Mucosa of rectum (tissue), 2 donors: ENCODE results near the gene WDR20.

ENCODE experiments used
- H3K27ac ChIP-seq, 2 donors: one replicate each; pipeline ENCODE4 v1.7.0; 2013; ENCODE audit warnings: inconsistent platforms in 2 of 2, low read depth in 2 of 2, low read length in 2 of 2
- H3K27me3 ChIP-seq, 2 donors: one replicate each; pipeline ENCODE4 v1.7.0; 2013; ENCODE audit warnings: low read length in 2 of 2; ENCODE audit not compliant: control insufficient read depth in 2 of 2, insufficient read depth in 2 of 2
- H3K36me3 ChIP-seq, 2 donors: one replicate each; pipeline ENCODE4 v1.7.0; 2013; ENCODE audit warnings: low read length in 2 of 2; ENCODE audit not compliant: control insufficient read depth in 2 of 2, insufficient read depth in 2 of 2
- H3K4me1 ChIP-seq, 2 donors: one replicate each; pipeline ENCODE4 v1.7.0; 2013; ENCODE audit warnings: low read length in 2 of 2, mild to moderate bottlenecking in 1 of 2; ENCODE audit not compliant: control insufficient read depth in 2 of 2, insufficient read depth in 2 of 2
- H3K4me3 ChIP-seq, 2 donors: one replicate each; pipeline ENCODE4 v1.7.0; 2013; ENCODE audit warnings: low read length in 2 of 2
- H3K9ac ChIP-seq, 2 donors: one replicate each; pipeline ENCODE4 v1.7.0; 2013; ENCODE audit warnings: low read length in 2 of 2, low read depth in 1 of 2, mild to moderate bottlenecking in 1 of 2
- H3K9me3 ChIP-seq, 2 donors: one replicate each; pipeline ENCODE4 v1.7.0; 2013; ENCODE audit warnings: low read length in 2 of 2; ENCODE audit not compliant: control insufficient read depth in 2 of 2
- donor health status: healthy.
- donor health status: Normal muscosa, but diverticular disease.

WDR20 gene

DNA sequence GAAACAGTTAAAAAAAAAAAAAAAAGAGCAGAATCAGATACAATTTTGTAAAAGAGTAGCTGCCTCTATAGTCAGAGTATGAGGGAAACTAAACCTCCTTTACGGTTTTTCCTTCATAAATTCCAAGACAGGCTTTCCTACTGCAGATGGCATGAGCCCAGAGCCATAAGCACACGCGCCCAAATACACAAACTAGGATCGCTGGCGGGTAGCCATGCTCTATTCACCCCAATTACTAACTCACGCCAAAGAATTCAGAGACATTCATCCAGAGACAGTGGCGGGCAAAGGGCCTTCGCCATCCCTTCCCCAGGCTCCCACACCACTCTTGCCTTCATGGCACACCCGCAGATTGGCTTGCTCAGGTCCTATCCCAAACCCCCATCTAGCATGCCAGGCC is 117.0 kb downstream of the WDR20 start:
- H3K4me3 ChIP-seq: no peak overlapping the region
- H3K9ac ChIP-seq: no peak overlapping the region
- H3K9me3 ChIP-seq: no peaks in the 10 kb centered on the region
- no peaks in the 10 kb centered on the region for H3K27me3 ChIP-seq
- H3K36me3 ChIP-seq: no peaks in the 10 kb centered on the region
- no peak overlapping the region for H3K27ac ChIP-seq
- H3K4me1 ChIP-seq: no peaks in the 10 kb centered on the region

DNA sequence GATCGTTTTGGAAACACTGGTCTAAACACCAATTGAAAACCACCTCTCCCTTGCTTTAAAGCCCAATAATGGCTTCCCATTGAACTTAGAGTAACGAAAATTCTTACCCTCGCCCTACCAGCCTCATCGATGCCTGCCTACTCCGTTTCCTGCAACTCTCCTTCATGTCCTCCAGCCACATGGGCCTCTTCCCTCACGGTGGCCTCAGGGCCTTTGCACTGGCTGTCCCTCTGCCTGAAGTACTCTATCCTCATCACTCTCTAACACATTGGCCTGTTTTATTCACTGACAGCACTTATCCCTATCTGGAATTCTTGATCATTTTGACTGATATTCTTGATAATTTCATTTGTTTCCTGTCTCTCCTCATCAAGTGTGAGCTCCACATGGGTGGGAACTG is 118.4 kb downstream of the WDR20 start:
- H3K4me1 ChIP-seq: no peaks in the 10 kb centered on the region
- H3K36me3 ChIP-seq: no peaks in the 10 kb centered on the region
- no peak overlapping the region for H3K4me3 ChIP-seq
- no peak overlapping the region for H3K27ac ChIP-seq
- H3K9ac ChIP-seq: no peak overlapping the region
- H3K9me3 ChIP-seq: no peaks in the 10 kb centered on the region
- H3K27me3 ChIP-seq: no peaks in the 10 kb centered on the region
